Kidney epithelial cell (primary cell): ENCODE results near the gene LTBP4. TPM values are rescaled to one million over a fixed set of nuclear protein-coding genes. Genes with fewer than 3 reads are reported as not detected.
"Not testable (repeated sequence)": the region's sequence is repeated elsewhere in the genome, so short reads cannot be mapped to it uniquely, and the experiment has no call there.

Source experiments
- DNase-seq: peaks from one replicate; pipeline ENCODE4 v3.0.0-alpha.2; 2010; ENCODE audit warnings: low read depth
- H3K27me3 ChIP-seq: 2 replicates; pipeline ENCODE4 v1.6.0; 2011; ENCODE audit warnings: low read length; ENCODE audit not compliant: control insufficient read depth, insufficient read depth
- H3K36me3 ChIP-seq: 2 replicates; pipeline ENCODE4 v1.5.1; 2011; ENCODE audit warnings: low read length; ENCODE audit not compliant: control insufficient read depth, insufficient read depth
- H3K4me3 ChIP-seq: 2 replicates; pipeline ENCODE4 v1.5.1; 2011; ENCODE audit warnings: low read depth, mild to moderate bottlenecking, control low read depth, low read length
- CTCF ChIP-seq: IDR thresholded peaks from 2 replicates; pipeline ENCODE4 v1.5.1; 2011; ENCODE audit warnings: mild to moderate bottlenecking, moderate library complexity, low read length, control low read depth, inconsistent platforms; ENCODE audit not compliant: insufficient read depth, poor library complexity, severe bottlenecking
- total RNA-seq: library from RNA; depleted of rRNA; stranded (reverse); fragments of >200 nt; gene quantifications from 2 replicates; pipeline ENCODE4 v1.2.3, GENCODE V29; 2015

LTBP4 gene
- total RNA-seq, 1 donor from 2014 or later: 89.3 TPM

- Histone ChIP-seq H3K4me3 (no peak overlapping the region), H3K36me3 (no peaks in the 10 kb centered on the region), H3K27me3 (no peaks in the 10 kb centered on the region)
- no peak for TF ChIP-seq CTCF
- no peak for DNase-seq
Observed at GRCh38 chr19:40586611-40587010, 14.6 kb upstream of the LTBP4 start.

GRCh38 chr19:40588110-40588854, 12.9 kb upstream of the LTBP4 start:
- no peak for DNase-seq
- no peaks in the 10 kb centered on the region for H3K27me3 ChIP-seq
- H3K4me3 ChIP-seq: no peak overlapping the region
- no peaks in the 10 kb centered on the region for H3K36me3 ChIP-seq
- no peak for TF ChIP-seq CTCF

DNA sequence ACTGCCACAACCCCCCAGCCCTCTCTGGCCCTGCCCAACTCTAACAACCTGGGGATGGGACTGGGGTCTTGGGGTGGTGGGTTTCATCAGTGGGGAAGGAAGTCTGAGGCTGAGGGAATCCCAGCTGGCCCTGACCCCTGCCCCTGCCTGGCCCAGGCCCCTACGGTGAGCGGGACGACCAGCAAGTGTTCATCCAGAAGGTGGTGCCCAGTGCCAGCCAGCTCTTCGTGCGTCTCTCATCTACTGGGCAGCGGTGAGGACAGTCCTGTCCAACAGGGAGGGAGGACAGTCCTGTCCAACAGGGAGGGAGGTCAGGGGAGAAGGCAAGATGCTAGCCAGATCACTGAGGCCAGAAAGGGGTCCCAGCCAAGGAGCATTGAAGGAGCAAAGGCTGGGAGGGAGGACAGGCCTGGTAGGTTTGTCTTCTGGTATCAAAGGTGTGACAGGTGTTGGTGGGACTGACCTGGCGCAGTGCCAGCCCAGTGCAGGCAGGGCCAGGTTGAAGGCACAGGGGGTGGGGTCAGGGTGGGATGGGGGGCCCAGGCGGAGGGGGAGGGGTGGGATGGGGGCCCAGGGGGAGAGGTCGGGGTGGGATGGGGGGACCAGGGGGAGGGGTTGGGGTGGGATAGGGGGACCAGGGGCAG, 12.1 kb upstream of the LTBP4 start:
- H3K27me3 ChIP-seq: no peaks in the 10 kb centered on the region
- no peak overlapping the region for H3K4me3 ChIP-seq
- H3K36me3 ChIP-seq: no peaks in the 10 kb centered on the region
- no peak for DNase-seq
- no peak for TF ChIP-seq CTCF

- DNase-seq: no peak
- Histone ChIP-seq H3K36me3 (no peaks in the 10 kb centered on the region), H3K27me3 (no peaks in the 10 kb centered on the region), H3K4me3 (no peak overlapping the region)
- no peak for TF ChIP-seq CTCF
Observed at GRCh38 chr19:40589591-40590429, 11.4 kb upstream of the LTBP4 start.

- H3K4me3 ChIP-seq: no peak overlapping the region
- H3K36me3 ChIP-seq: no peaks in the 10 kb centered on the region
- no peaks in the 10 kb centered on the region for H3K27me3 ChIP-seq
- no peak for TF ChIP-seq CTCF
- DNase-seq: no peak
Observed at GRCh38 chr19:40590464-40591265, 10.5 kb upstream of the LTBP4 start.

GRCh38 chr19:40591724-40592123, 9.4 kb upstream of the LTBP4 start:
- not testable (repeated sequence) for H3K36me3 ChIP-seq, DNase-seq, H3K4me3 ChIP-seq, H3K27me3 ChIP-seq
